Upper lobe of left lung (tissue), 6 donors: ENCODE results near the gene CFAP68. TPM values are rescaled to one million over a fixed set of nuclear protein-coding genes. Genes with fewer than 3 reads are reported as not detected.

Source experiments
- ATAC-seq, 2 donors: fragments of 200-7000 bp; cut with Tn5 transposase; one replicate each; pipeline ENCODE4 v1.9.1; 2022; ENCODE audit warnings: mild to moderate bottlenecking in 2 of 2, moderate library complexity in 2 of 2; ENCODE audit not compliant: low FRiP score in 2 of 2
- DNase-seq, 2 donors: peaks; one replicate each; pipeline ENCODE4 v3.0.0-alpha.2; 2019 to 2020
- H3K27ac ChIP-seq, 4 donors: fragments of 200-600 bp; sonication (generic); one replicate each; pipeline ENCODE4 v1.5.1; 2016 to 2019
- H3K27me3 ChIP-seq, 4 donors: fragments of 200-600 bp; sonication (generic); one replicate each; pipeline ENCODE4 v1.5.1; 2017 to 2019
- H3K36me3 ChIP-seq, 4 donors: fragments of 200-600 bp; sonication (generic); one replicate each; pipeline ENCODE4 v1.5.1; 2016 to 2019
- H3K4me1 ChIP-seq, 4 donors: fragments of 200-600 bp; sonication (generic); one replicate each; pipeline ENCODE4 v1.5.1; 2018 to 2019
- H3K4me3 ChIP-seq, 4 donors: fragments of 200-600 bp; sonication (generic); one replicate each; pipeline ENCODE4 v1.5.1; 2017 to 2019; ENCODE audit warnings: mild to moderate bottlenecking in 2 of 4, moderate library complexity in 1 of 4
- H3K9me3 ChIP-seq, 4 donors: fragments of 200-600 bp; sonication (generic); one replicate each; pipeline ENCODE4 v1.5.1; 2018 to 2019
- CTCF ChIP-seq, 6 experiments: fragments of 450-650 bp in 4 of 6; fragments of 200-600 bp in 2 of 6; sonication (generic) in 2 of 6; IDR thresholded peaks; one replicate each; pipeline ENCODE4 v1.5.1; 2016 to 2019; ENCODE audit warnings: antibody characterized with exemption in 6 of 6
- EP300 ChIP-seq, 4 donors: sonication (generic); formaldehyde crosslinking; IDR thresholded peaks; one replicate each; pipeline ENCODE4 v1.5.1; 2017; ENCODE audit warnings: antibody characterized with exemption in 4 of 4, control low read depth in 2 of 4
- POLR2A ChIP-seq, 4 donors: fragments of 450-650 bp; IDR thresholded peaks; one replicate each; pipeline ENCODE4 v1.5.1; 2016 to 2017; ENCODE audit warnings: antibody characterized with exemption in 4 of 4, mild to moderate bottlenecking in 2 of 4
- POLR2AphosphoS5 ChIP-seq, 2 donors: sonication (generic); formaldehyde crosslinking; IDR thresholded peaks; one replicate each; pipeline ENCODE4 v1.5.1; 2017; ENCODE audit warnings: antibody characterized with exemption in 2 of 2
- WGBS, 2 donors: methylation state at CpG; one replicate each; pipeline ENCODE4 v1.1.5; 2017 to 2018; 5-methylcytosine and 5-hydroxymethylcytosine counted together
- total RNA-seq, 6 donors: library from RNA; depleted of rRNA in 4 of 6; stranded (reverse); fragments of >200 nt in 4 of 6; gene quantifications; one replicate each; pipeline versions ENCODE4 v1.1.0 to v1.2.1, GENCODE V29; 2016 to 2021
- donor health status: DM: no; HTN: no; CAD: no; lungs with moderate emphysema.
- donor health status: DM: no; HTN: yes; CAD: no; lungs with severe emphysema.

The CFAP68 gene
- total RNA-seq, 6 donors from 2014 or later = 2.1 to 29.4 (median 19.5) TPM

- ATAC-seq (peak; percentile 61 to 89), DNase-seq (peak in 1 of 2 donors; percentile 85)
These were observed 39.3 kb downstream of the CFAP68 start, which contains the start of gene C11orf52 for GRCh38 chr11:111918390-111919256. Gene C11orf52 (plus strand): TSS chr11:111918913. CDS start chr11:111918973, 60 bp downstream.

GRCh38 chr11:111920908-111921307, 41.6 kb downstream of the CFAP68 start:
- ATAC-seq = no peak
- TF ChIP-seq EP300 (IDR thresholded peaks at IDR 0.05) (no peak), CTCF (IDR thresholded peaks at IDR 0.05) (no peak), POLR2A (IDR thresholded peaks at IDR 0.05) (no peak), POLR2AphosphoS5 (IDR thresholded peaks at IDR 0.05) (no peak)
- Histone ChIP-seq H3K27ac (no peak overlapping the region), H3K36me3 (no peaks in the 10 kb centered on the region), H3K4me3 (no peak overlapping the region), H3K27me3 (no peaks in the 10 kb centered on the region), H3K9me3 (no peaks in the 10 kb centered on the region), H3K4me1 (peaks cover 8 to 34% (median 24%) of the 10 kb centered on the region in 4 donors)
- no peak for DNase-seq
- 61 to 93% methylated on average over 2 of the region's 2 CpGs for WGBS, 2 donors

More at GRCh38 chr11:111918390-111919256, 39.3 kb downstream of the CFAP68 start, which contains the start of gene C11orf52:
- no peaks in the 10 kb centered on the region for H3K9me3 ChIP-seq
- 49 to 56% methylated on average over 19 of the region's 19 CpGs for WGBS, 2 donors
- peaks cover 2 to 22% (median 14%) of the 10 kb centered on the region in 4 donors for H3K4me1 ChIP-seq
- H3K36me3 ChIP-seq = no peaks in the 10 kb centered on the region
- H3K4me3 ChIP-seq = peak within 1 kb of the TSS in 3 of 4 donors; percentile 18 to 42 (median 38)
- no peaks in the 10 kb centered on the region for H3K27me3 ChIP-seq
- TF ChIP-seq CTCF (IDR thresholded peaks at IDR 0.05) (peak in 1 of 6 experiments; percentile 16), POLR2A (IDR thresholded peaks at IDR 0.05) (peak in 3 of 4 donors; percentile 28 to 65 (median 36)), EP300 (IDR thresholded peaks at IDR 0.05) (no peak), POLR2AphosphoS5 (IDR thresholded peaks at IDR 0.05) (peak in 1 of 2 donors; percentile 31)
- peak within 1 kb of the TSS; percentile 67 to 81 (median 73) for H3K27ac ChIP-seq

- Histone ChIP-seq H3K4me1 (peaks cover 14 to 37% (median 31%) of the 10 kb centered on the region in 4 donors), H3K27me3 (no peaks in the 10 kb centered on the region), H3K4me3 (no peak overlapping the region), H3K27ac (peak overlapping the region in 1 of 4 donors; percentile 5), H3K9me3 (no peaks in the 10 kb centered on the region), H3K36me3 (no peaks in the 10 kb centered on the region)
- no peak for DNase-seq
- TF ChIP-seq POLR2A (IDR thresholded peaks at IDR 0.05) (no peak), POLR2AphosphoS5 (IDR thresholded peaks at IDR 0.05) (no peak), EP300 (IDR thresholded peaks at IDR 0.05) (no peak), CTCF (IDR thresholded peaks at IDR 0.05) (no peak)
- 87 to 88% methylated on average over 7 of the region's 7 CpGs for WGBS, 2 donors
- no peak for ATAC-seq
These were observed 42.3 kb downstream of the CFAP68 start for GRCh38 chr11:111921541-111922230.

- no peaks in the 10 kb centered on the region for H3K36me3 ChIP-seq
- no peak overlapping the region for H3K4me3 ChIP-seq
- peak in 1 of 2 donors; percentile 49 for TF ChIP-seq POLR2AphosphoS5 (IDR thresholded peaks at IDR 0.05)
- TF ChIP-seq CTCF (IDR thresholded peaks at IDR 0.05) = no peak
- TF ChIP-seq POLR2A (IDR thresholded peaks at IDR 0.05) = no peak
- peak in 1 of 4 donors; percentile 45 for TF ChIP-seq EP300 (IDR thresholded peaks at IDR 0.05)
- H3K4me1 ChIP-seq = peaks cover 19 to 44% (median 35%) of the 10 kb centered on the region in 4 donors
- ATAC-seq (no peak), DNase-seq (peak in 1 of 2 donors; percentile 74)
- 11 to 22% methylated on average over 2 of the region's 2 CpGs for WGBS, 2 donors
- H3K9me3 ChIP-seq = no peaks in the 10 kb centered on the region
- peak overlapping the region; percentile 74 to 90 (median 82) for H3K27ac ChIP-seq
- no peaks in the 10 kb centered on the region for H3K27me3 ChIP-seq
These were observed 43.5 kb downstream of the CFAP68 start for GRCh38 chr11:111922803-111923202.
